Left colon (tissue), 2 donors: Measurements from ENCODE around the gene NTHL1. TPM values are rescaled to one million over a fixed set of nuclear protein-coding genes. Genes with fewer than 3 reads are reported as not detected.

Source experiments
- ATAC-seq: fragments of 200-7000 bp; cut with Tn5 transposase; one replicate; pipeline ENCODE4 v1.9.1; 2020; ENCODE audit warnings: mild to moderate bottlenecking, moderate library complexity
- DNase-seq, 2 donors: peaks; one replicate each; pipeline ENCODE4 v3.0.0-alpha.2; 2020
- intact Hi-C, 2 donors: fragments of 100-400 bp; cut with DNase I in 1 of 2; cut with micrococcal nuclease in 1 of 2; formaldehyde crosslinking; loops; one replicate each; pipeline versions ENCODE4 v1.11.2 to v1.14.0; 2022; cut with DNase I, micrococcal nuclease
- long read RNA-seq: library from polyadenylated mRNA; unstranded; transcript quantifications from one replicate; pipeline ENCODE4 v2.0.0, GENCODE V29; 2021
- total RNA-seq, 2 donors: library from RNA; stranded (reverse); fragmentation: NEBNext Ultra II Directional; extraction: Animal tissue kit (Norgen Biotek cat#: 25700); gene quantifications; one replicate each; pipeline ENCODE4 v1.2.1, GENCODE V29; 2021
- donor health status: DM: no; HTN: no; CAD: no.
- donor health status: DM: yes; HTN: yes; CAD: no.

The NTHL1 gene
- 10 to 100 TPM; 27.3 to 29.5 TPM for total RNA-seq
- long read RNA-seq, transcript NTHL1-201 (6 exons, 1,067 nt): major isoform, 27 of 31 reads
- long read RNA-seq, partial matches to known transcripts: 0 of 31 reads
- long read RNA-seq, other reads (novel, unspliced or antisense): 1 of 31 reads

- intact Hi-C loops: no loop called here
- DNase-seq: peak; percentile 96 to 97
- peak; percentile 78 for ATAC-seq
Measured at GRCh38 chr16:2047330-2048115, at the start of gene NTHL1, which contains the start of gene TSC2. NTHL1 (minus strand) TSS chr16:2047834; CDS start chr16:2047823, 11 bp downstream. TSC2 (plus strand) TSS chr16:2047985; CDS start chr16:2048616, 631 bp downstream.

- intact Hi-C loops: no loop called here
Measured at GRCh38 chr16:2096853-2097595, 49.4 kb upstream of the NTHL1 start.

GRCh38 chr16:2095918-2096582, 48.4 kb upstream of the NTHL1 start:
- DNase-seq (no peak), ATAC-seq (no peak)
- intact Hi-C loops: no loop called here

More at GRCh38 chr16:2096853-2097595, 49.4 kb upstream of the NTHL1 start:
- ATAC-seq: no peak
- DNase-seq: no peak

GRCh38 chr16:2095315-2095853, 47.8 kb upstream of the NTHL1 start:
- ATAC-seq (no peak), DNase-seq (no peak)
- intact Hi-C loops: no loop called here

GRCh38 chr16:2093793-2094192, 46.2 kb upstream of the NTHL1 start:
- no peak for ATAC-seq
- intact Hi-C loops: no loop called here
- no peak for DNase-seq

- ATAC-seq: no peak
- no peak for DNase-seq
- intact Hi-C loops: no loop called here
Measured at GRCh38 chr16:2092866-2093265, 45.2 kb upstream of the NTHL1 start.

- intact Hi-C loops: no loop called here
- DNase-seq (peak; percentile 81 to 88), ATAC-seq (peak; percentile 49)
Measured at GRCh38 chr16:2092256-2092620, 44.6 kb upstream of the NTHL1 start.

- peak; percentile 6 for ATAC-seq
- intact Hi-C loops: no loop called here
- DNase-seq: peak in 1 of 2 donors; percentile 44
Measured at GRCh38 chr16:2091547-2092255, 44.1 kb upstream of the NTHL1 start.

GRCh38 chr16:2090777-2091546, 43.3 kb upstream of the NTHL1 start:
- intact Hi-C loops: no loop called here
- DNase-seq (peak; percentile 89), ATAC-seq (peak; percentile 69)

- intact Hi-C loops: no loop called here
- peak; percentile 17 for ATAC-seq
- no peak for DNase-seq
Measured at GRCh38 chr16:2090481-2090776, 42.8 kb upstream of the NTHL1 start.

GRCh38 chr16:2089706-2090480, 42.3 kb upstream of the NTHL1 start:
- ATAC-seq (no peak), DNase-seq (peak in 1 of 2 donors; percentile 36)
- intact Hi-C loops: no loop called here

GRCh38 chr16:2088759-2089358, 41.2 kb upstream of the NTHL1 start:
- ATAC-seq: no peak
- intact Hi-C loops: no loop called here
- no peak for DNase-seq

- ATAC-seq (no peak), DNase-seq (peak in 1 of 2 donors; percentile 49)
- intact Hi-C loops: no loop called here
Measured at GRCh38 chr16:2087748-2088631, 40.4 kb upstream of the NTHL1 start.

- no peak for ATAC-seq
- intact Hi-C loops: no loop called here
- no peak for DNase-seq
Measured at GRCh38 chr16:2086812-2087747, 39.4 kb upstream of the NTHL1 start.
